Measurements from ENCODE around the gene EXOC3L1.

- TF ChIP-seq, protein P1, sequence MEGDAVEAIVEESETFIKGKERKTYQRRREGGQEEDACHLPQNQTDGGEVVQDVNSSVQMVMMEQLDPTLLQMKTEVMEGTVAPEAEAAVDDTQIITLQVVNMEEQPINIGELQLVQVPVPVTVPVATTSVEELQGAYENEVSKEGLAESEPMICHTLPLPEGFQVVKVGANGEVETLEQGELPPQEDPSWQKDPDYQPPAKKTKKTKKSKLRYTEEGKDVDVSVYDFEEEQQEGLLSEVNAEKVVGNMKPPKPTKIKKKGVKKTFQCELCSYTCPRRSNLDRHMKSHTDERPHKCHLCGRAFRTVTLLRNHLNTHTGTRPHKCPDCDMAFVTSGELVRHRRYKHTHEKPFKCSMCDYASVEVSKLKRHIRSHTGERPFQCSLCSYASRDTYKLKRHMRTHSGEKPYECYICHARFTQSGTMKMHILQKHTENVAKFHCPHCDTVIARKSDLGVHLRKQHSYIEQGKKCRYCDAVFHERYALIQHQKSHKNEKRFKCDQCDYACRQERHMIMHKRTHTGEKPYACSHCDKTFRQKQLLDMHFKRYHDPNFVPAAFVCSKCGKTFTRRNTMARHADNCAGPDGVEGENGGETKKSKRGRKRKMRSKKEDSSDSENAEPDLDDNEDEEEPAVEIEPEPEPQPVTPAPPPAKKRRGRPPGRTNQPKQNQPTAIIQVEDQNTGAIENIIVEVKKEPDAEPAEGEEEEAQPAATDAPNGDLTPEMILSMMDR (IDR thresholded peaks at IDR 0.05; ENCODE audit: insufficient read depth, low read length), result no peak
- no peak for TF ChIP-seq POLR2AphosphoS5 (IDR thresholded peaks at IDR 0.05; ENCODE audit: low read depth)
Observed at GRCh38 chr16:67173808-67174705, 15.9 kb downstream of the EXOC3L1 start.

Data from HL-60 (cell line).